ENCODE measurements around the gene HCAR3.

GRCh38 chr12:122732611-122733010 lies 16.0 kb upstream of the HCAR3 start:
- no peak for TF ChIP-seq YY1 (IDR thresholded peaks at IDR 0.05; ENCODE audit: insufficient read depth, insufficient read length)
- TF ChIP-seq SUZ12 (IDR thresholded peaks at IDR 0.05; ENCODE audit: extremely low read depth, insufficient read depth, insufficient read length): no peak
